Psoas muscle (tissue), 8 donors: ENCODE data around the gene AMFR. TPM values are rescaled to one million over a fixed set of nuclear protein-coding genes. Genes with fewer than 3 reads are reported as not detected.

Source experiments
- ATAC-seq, 4 donors: fragments of 200-7000 bp; cut with Tn5 transposase; one replicate each; pipeline ENCODE4 v1.9.1; 2020; ENCODE audit warnings: moderate library complexity in 3 of 4, mild to moderate bottlenecking in 2 of 4
- DNase-seq, 2 donors: peaks; one replicate each; pipeline ENCODE4 v3.0.0-alpha.2; 2020
- H3K27ac ChIP-seq: fragments of 200-600 bp; one replicate; pipeline ENCODE4 v1.8.0; 2022
- H3K27me3 ChIP-seq, 3 donors: fragments of 200-600 bp in 1 of 3; one replicate each; pipeline versions ENCODE4 v1.6.1 to v1.8.0; 2013 to 2022; ENCODE audit warnings: low read length in 2 of 3, mild to moderate bottlenecking in 2 of 3, moderate library complexity in 1 of 3; ENCODE audit not compliant: insufficient read depth in 3 of 3
- H3K36me3 ChIP-seq, 2 donors: fragments of 200-600 bp in 1 of 2; one replicate each; pipeline versions ENCODE4 v1.6.1 to v1.8.0; 2013 to 2022; ENCODE audit warnings: low read depth in 1 of 2, mild to moderate bottlenecking in 1 of 2, moderate library complexity in 1 of 2; ENCODE audit not compliant: insufficient read depth in 1 of 2
- H3K4me1 ChIP-seq: fragments of 200-600 bp; one replicate; pipeline ENCODE4 v1.8.0; 2022
- H3K4me3 ChIP-seq: fragments of 200-600 bp; one replicate; pipeline ENCODE4 v1.8.0; 2022; ENCODE audit warnings: mild to moderate bottlenecking
- H3K9me3 ChIP-seq: fragments of 200-600 bp; one replicate; pipeline ENCODE4 v1.8.0; 2022
- WGBS, 3 donors: extraction: QIAGEN DNeasy Blood & Tissue Kit; methylation state at CpG; one replicate each; pipeline versions ENCODE4 v1.1.6 to v1.1.7; 2013; 5-methylcytosine and 5-hydroxymethylcytosine counted together
- intact Hi-C, 2 donors: fragments of 100-400 bp; cut with DNase I; formaldehyde crosslinking; loops; one replicate each; pipeline versions ENCODE4 v1.11.0 to v1.14.2; 2022
- polyA plus RNA-seq, 3 donors: library from polyadenylated mRNA; stranded (reverse); fragments of 200-250 nt; gene quantifications; one replicate each; pipeline ENCODE4 v1.2.3, GENCODE V29; 2013
- total RNA-seq, 4 donors: library from RNA; stranded (reverse); fragmentation: NEBNext Ultra II Directional in 2 of 4; extraction: Animal tissue kit (Norgen Biotek cat#: 25700) in 2 of 4; gene quantifications; one replicate each; pipeline versions ENCODE4 v1.2.1 to v1.2.4, GENCODE V29; 2021 to 2023
- TF ChIP-seq, protein P1 (sequence below): fragments of 200-600 bp; IDR thresholded peaks from one replicate; pipeline ENCODE4 v1.8.0; 2022; ENCODE audit warnings: antibody characterized with exemption
- donor health status: healthy with polysubstance abuse.
- donor health status: DM: no; HTN: no; CAD: no; lungs with moderate emphysema.
- donor health status: Bipolar disorder and iron deficiency.
- donor health status: healthy.
- donor health status: DM: yes; HTN: yes; CAD: no.
- donor health status: DM: no; HTN: no; CAD: no.
- donor health status: DM: no; HTN: no; CAD: no.
- donor health status: DM: yes; HTN: yes; CAD: no.

Gene AMFR
- total and polyA plus RNA-seq, 7 donors = 106 to 453 (median 193) TPM

DNA sequence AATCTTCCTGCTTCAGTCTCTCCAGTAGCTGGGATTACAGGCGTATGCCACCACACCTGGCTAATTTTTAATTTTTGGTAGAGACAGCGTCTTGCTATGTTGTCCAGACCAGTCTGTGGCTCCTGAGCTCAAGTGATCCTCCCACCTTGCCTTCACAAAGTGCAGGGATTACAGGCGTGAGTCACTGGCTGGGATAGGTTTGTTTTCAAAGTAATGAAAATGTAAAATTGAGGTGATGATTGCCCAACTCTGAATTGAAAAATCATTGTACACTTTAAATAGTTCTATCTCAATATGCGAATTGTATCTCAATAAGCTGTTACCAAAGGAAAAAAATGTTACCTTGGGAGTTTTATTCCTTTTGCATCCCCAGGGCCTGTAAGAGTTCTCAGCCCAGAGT is 1.2 kb upstream of the AMFR start:
- Histone ChIP-seq H3K27me3 (no peaks in the 10 kb centered on the region), H3K9me3 (no peaks in the 10 kb centered on the region), H3K4me1 (peaks cover 21% of the 10 kb centered on the region), H3K27ac (no peak overlapping the region), H3K36me3 (peaks cover 4 to 13% of the 10 kb centered on the region in 2 donors), H3K4me3 (no peak overlapping the region)
- DNase-seq (no peak), ATAC-seq (no peak)
- TF ChIP-seq, protein P1, sequence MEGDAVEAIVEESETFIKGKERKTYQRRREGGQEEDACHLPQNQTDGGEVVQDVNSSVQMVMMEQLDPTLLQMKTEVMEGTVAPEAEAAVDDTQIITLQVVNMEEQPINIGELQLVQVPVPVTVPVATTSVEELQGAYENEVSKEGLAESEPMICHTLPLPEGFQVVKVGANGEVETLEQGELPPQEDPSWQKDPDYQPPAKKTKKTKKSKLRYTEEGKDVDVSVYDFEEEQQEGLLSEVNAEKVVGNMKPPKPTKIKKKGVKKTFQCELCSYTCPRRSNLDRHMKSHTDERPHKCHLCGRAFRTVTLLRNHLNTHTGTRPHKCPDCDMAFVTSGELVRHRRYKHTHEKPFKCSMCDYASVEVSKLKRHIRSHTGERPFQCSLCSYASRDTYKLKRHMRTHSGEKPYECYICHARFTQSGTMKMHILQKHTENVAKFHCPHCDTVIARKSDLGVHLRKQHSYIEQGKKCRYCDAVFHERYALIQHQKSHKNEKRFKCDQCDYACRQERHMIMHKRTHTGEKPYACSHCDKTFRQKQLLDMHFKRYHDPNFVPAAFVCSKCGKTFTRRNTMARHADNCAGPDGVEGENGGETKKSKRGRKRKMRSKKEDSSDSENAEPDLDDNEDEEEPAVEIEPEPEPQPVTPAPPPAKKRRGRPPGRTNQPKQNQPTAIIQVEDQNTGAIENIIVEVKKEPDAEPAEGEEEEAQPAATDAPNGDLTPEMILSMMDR = no peak
- intact Hi-C loops = no loop called here
- WGBS, 3 donors = 92 to 95% (median 94%) methylated on average over 4 of the region's 4 CpGs

DNA sequence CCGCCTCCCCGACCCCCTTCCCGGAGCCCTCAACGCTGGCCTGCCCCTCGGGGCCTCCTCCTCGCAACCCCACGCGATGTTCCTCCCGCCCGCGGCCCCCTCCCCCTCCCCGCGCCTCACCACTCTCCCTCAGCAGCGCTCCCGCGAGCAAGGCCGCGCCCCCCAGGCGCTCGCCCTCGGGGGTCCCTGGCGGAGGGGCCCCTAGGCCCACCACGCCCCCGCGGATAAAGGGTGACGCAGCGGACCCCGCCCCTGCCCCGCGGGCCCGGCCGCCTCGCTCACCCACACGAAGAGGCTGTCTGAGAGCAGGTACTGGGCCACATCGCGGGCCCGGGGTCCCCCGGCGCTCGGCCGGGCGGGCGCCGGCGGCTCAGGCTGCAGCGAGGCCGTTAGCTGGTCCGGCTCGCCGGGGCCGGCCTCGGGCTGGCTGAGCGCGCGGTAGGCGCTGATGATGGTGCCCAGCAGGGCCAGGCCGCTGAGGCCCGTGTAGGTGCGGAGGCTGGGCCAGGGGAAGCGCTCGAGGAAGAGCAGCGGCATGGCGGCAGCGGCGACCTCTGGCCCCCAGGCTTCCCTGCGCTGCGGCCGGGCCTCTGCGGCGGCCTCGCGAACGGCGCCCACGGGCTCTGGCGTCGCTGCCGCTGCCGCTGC is 430 bp downstream of the AMFR start:
- Histone ChIP-seq H3K4me3 (peak overlapping the region; percentile 94), H3K27ac (peak overlapping the region; percentile 94), H3K36me3 (no peaks in the 10 kb centered on the region), H3K4me1 (peaks cover 29% of the 10 kb centered on the region), H3K27me3 (no peaks in the 10 kb centered on the region), H3K9me3 (no peaks in the 10 kb centered on the region)
- DNase-seq (peak; percentile 52 to 73), ATAC-seq (peak; percentile 33 to 63 (median 52))
- TF ChIP-seq, protein P1 = no peak
- intact Hi-C loops = no loop called here
- 1% methylated on average over 27 to 79 of the region's 79 CpGs for WGBS, 3 donors

DNA sequence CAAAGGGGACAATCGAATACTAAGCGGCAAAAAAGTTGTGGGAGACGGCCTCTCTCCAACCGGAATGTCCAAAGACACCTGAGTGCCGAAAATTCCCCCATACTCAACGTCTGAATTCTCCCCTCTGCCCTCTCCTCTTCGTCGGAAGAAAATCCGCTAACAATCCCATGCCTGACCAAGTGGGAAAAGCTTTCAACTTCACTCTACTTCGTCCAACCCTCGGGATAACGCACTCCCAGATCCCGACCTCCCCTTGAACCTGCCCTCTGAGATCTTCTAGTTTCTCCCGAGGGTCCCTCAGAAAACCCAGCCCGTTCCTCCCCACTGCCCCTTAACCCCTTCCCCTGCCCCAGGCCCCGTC is 961 bp downstream of the AMFR start:
- TF ChIP-seq, protein P1 = no peak
- Histone ChIP-seq H3K36me3 (no peaks in the 10 kb centered on the region), H3K27me3 (no peaks in the 10 kb centered on the region), H3K4me1 (peaks cover 33% of the 10 kb centered on the region), H3K27ac (peak overlapping the region; percentile 94), H3K4me3 (peak overlapping the region; percentile 94), H3K9me3 (no peaks in the 10 kb centered on the region)
- ATAC-seq (peak in 3 of 4 donors; percentile 4 to 17 (median 13)), DNase-seq (no peak)
- intact Hi-C loops = no loop called here
- 1 to 2% (median 1%) methylated on average over 16 of the region's 16 CpGs for WGBS, 3 donors

DNA sequence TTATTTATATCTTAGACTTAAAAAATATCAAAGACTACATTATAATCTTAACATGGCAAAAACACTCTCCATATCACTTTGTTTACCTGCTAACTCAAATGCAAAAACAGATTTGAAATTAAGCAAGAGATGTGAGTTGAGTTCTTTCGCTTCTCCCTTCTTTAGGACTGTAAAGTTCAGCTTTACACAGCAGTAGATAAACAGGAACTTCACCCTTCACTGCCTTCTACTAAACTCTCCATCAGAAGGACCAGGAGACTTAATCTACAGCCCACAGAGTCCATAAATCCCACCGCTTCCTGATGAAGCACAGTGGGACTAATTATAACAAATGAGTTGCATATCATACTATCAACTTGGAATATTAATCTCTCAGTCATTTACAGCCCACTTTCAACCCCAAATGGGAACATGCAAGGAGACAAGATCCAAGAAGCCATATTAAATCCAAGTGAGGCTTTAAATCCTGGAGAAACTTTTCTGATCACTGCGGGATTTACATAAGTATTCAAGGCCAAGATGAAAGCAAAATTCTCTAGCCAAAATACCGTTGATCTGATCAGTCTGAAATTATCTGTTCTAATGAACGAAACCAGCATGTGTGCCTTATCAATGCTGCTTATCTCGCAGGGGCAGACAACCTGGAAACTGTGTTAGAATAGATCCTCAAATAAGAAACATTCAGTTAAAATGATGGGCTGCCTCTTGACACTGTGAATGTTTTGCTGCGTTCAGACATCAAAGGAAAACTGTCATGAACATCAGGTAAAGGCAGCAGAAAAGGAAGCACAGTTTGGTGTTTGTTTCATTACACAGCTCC is 1.6 kb downstream of the AMFR start:
- no peak for DNase-seq
- intact Hi-C loops = no loop called here
- H3K4me3 ChIP-seq = peak overlapping the region; percentile 94
- H3K27ac ChIP-seq = peak overlapping the region; percentile 94
- no peaks in the 10 kb centered on the region for H3K9me3 ChIP-seq
- no peaks in the 10 kb centered on the region for H3K36me3 ChIP-seq
- TF ChIP-seq, protein P1 = no peak
- peaks cover 37% of the 10 kb centered on the region for H3K4me1 ChIP-seq
- H3K27me3 ChIP-seq = no peaks in the 10 kb centered on the region
- whole genome bisulfite sequencing, 3 donors = 31 to 43% (median 35%) methylated on average over 7 of the region's 7 CpGs
- ATAC-seq = peak in 1 of 4 donors; percentile 1
